ENCODE data around the gene ZNF264. TPM values are rescaled to one million over a fixed set of nuclear protein-coding genes. Genes with fewer than 3 reads are reported as not detected.
"Not testable (repeated sequence)": the region's sequence is repeated elsewhere in the genome, so short reads cannot be mapped to it uniquely, and the experiment has no call there.

ZNF264 gene
- total and polyA plus RNA-seq, 4 donors = 2.5 to 22.6 (median 8.0) TPM

DNA sequence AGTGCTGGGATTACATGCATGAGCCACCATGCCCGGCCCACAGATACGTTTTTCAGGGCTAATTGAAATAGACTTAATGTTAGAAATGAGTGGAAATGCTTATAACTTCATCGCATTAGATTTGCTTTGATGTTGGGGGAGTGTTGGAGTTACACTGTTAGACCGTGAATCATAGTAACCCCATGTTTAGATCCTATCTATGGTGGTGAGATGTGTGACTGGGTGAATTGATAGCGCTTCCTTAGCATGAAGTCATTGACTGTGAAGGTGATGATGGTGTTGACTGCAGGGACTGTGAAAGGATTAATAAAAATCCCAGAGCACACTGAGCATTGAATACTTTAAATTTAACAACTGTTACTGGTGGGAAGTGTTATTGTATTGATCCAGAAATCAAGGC, 1.7 kb downstream of the ZNF264 start (continued):
- TF ChIP-seq, protein P1, sequence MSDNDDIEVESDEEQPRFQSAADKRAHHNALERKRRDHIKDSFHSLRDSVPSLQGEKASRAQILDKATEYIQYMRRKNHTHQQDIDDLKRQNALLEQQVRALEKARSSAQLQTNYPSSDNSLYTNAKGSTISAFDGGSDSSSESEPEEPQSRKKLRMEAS (IDR thresholded peaks at IDR 0.05) = no peak
- TF ChIP-seq NR2F2 (IDR thresholded peaks at IDR 0.05) (no peak), RAD21 (IDR thresholded peaks at IDR 0.05) (no peak)

DNA sequence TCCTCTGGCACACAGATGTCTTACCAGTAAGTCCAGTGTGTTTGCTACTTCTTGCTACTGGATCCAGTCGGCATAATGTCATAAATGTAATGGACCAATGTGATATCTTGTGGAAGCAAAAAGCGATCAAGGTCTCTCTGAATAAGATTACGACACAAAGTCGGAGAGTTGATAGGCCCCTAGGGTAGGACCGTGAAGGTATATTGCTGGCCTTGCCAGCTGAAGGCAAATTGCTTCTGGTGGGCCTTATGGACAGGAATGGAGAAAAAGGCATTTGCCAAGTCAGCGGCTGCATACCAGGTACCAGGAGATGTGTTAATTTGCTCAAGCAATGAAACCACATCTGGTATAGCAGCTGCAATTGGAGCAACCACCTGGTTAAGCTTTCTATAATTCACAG, 6.6 kb downstream of the ZNF264 start:
- not testable (repeated sequence) for H3K9me3 ChIP-seq (ENCODE audit: control insufficient read depth in 4 of 4, low read length in 3 of 4); H3K4me3 ChIP-seq (ENCODE audit: low read depth in 1 of 3, low read length in 3 of 3); H3K27ac ChIP-seq (ENCODE audit: low read depth in 1 of 2, low read length in 2 of 2); H3K27me3 ChIP-seq (ENCODE audit: control insufficient read depth in 4 of 4, insufficient read depth in 4 of 4, low read length in 3 of 4); DNase-seq (ENCODE audit: low spot score); H3K9ac ChIP-seq (ENCODE audit: low read depth in 1 of 2, low read length in 2 of 2); H3K4me1 ChIP-seq (ENCODE audit: control insufficient read depth in 4 of 4, insufficient read depth in 4 of 4, low read length in 3 of 4)
- WGBS = 96% methylated on average over 6 of the region's 6 CpGs
- peaks cover 1 to 51% (median 37%) of the 10 kb centered on the region in 4 donors for H3K36me3 ChIP-seq (ENCODE audit: control insufficient read depth in 4 of 4, insufficient read depth in 3 of 4, low read depth in 1 of 4, low read length in 3 of 4)

DNA sequence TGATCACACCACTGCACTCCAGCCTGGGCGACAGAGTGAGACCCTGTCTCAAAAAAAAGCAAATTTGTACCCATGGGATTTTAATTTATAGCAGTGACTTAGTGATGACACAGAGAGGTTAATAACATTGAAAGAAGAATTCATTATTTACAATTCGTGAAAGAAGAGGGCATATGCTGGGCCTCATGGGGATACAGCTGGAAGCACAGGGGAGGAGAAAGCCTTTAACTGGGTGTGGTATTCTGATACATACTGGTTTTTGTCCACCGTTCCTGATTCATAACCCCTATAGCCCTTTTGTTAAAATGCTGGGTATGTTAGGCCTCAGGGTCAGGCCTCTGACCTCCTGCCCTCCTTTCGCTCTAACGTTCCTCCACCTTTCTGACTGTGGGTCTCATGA, 10.9 kb downstream of the ZNF264 start:
- H3K36me3 ChIP-seq (ENCODE audit: control insufficient read depth in 4 of 4, insufficient read depth in 3 of 4, low read depth in 1 of 4, low read length in 3 of 4) = peaks cover 1 to 50% (median 28%) of the 10 kb centered on the region in 4 donors
- no peaks in the 10 kb centered on the region for H3K4me1 ChIP-seq (ENCODE audit: control insufficient read depth in 4 of 4, insufficient read depth in 4 of 4, low read length in 3 of 4)
- H3K4me3 ChIP-seq (ENCODE audit: low read depth in 1 of 3, low read length in 3 of 3) = no peak overlapping the region
- no peaks in the 10 kb centered on the region for H3K27me3 ChIP-seq (ENCODE audit: control insufficient read depth in 4 of 4, insufficient read depth in 4 of 4, low read length in 3 of 4)
- TF ChIP-seq SP1 (IDR thresholded peaks at IDR 0.05) (no peak), RXRA (IDR thresholded peaks at IDR 0.05) (no peak), NR2F2 (IDR thresholded peaks at IDR 0.05) (no peak), HNF4A (conservative IDR thresholded peaks at IDR 0.05) (no peak), HNF4G (IDR thresholded peaks at IDR 0.05) (no peak), FOXA2 (IDR thresholded peaks at IDR 0.05) (no peak), EGR1 (IDR thresholded peaks at IDR 0.05; ENCODE audit: low read depth in 2 of 2) (no peak), TAF1 (conservative IDR thresholded peaks at IDR 0.05) (no peak)
- TF ChIP-seq, protein P1 (IDR thresholded peaks at IDR 0.05) = no peak
- TF ChIP-seq, protein P2, sequence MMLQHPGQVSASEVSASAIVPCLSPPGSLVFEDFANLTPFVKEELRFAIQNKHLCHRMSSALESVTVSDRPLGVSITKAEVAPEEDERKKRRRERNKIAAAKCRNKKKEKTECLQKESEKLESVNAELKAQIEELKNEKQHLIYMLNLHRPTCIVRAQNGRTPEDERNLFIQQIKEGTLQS (IDR thresholded peaks at IDR 0.05) = no peak
- TF ChIP-seq, protein P3, sequence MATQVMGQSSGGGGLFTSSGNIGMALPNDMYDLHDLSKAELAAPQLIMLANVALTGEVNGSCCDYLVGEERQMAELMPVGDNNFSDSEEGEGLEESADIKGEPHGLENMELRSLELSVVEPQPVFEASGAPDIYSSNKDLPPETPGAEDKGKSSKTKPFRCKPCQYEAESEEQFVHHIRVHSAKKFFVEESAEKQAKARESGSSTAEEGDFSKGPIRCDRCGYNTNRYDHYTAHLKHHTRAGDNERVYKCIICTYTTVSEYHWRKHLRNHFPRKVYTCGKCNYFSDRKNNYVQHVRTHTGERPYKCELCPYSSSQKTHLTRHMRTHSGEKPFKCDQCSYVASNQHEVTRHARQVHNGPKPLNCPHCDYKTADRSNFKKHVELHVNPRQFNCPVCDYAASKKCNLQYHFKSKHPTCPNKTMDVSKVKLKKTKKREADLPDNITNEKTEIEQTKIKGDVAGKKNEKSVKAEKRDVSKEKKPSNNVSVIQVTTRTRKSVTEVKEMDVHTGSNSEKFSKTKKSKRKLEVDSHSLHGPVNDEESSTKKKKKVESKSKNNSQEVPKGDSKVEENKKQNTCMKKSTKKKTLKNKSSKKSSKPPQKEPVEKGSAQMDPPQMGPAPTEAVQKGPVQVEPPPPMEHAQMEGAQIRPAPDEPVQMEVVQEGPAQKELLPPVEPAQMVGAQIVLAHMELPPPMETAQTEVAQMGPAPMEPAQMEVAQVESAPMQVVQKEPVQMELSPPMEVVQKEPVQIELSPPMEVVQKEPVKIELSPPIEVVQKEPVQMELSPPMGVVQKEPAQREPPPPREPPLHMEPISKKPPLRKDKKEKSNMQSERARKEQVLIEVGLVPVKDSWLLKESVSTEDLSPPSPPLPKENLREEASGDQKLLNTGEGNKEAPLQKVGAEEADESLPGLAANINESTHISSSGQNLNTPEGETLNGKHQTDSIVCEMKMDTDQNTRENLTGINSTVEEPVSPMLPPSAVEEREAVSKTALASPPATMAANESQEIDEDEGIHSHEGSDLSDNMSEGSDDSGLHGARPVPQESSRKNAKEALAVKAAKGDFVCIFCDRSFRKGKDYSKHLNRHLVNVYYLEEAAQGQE (IDR thresholded peaks at IDR 0.05) = no peak
- no peak overlapping the region for H3K27ac ChIP-seq (ENCODE audit: low read depth in 1 of 2, low read length in 2 of 2)
- no peak for DNase-seq (ENCODE audit: low spot score)
- H3K9me3 ChIP-seq (ENCODE audit: control insufficient read depth in 4 of 4, low read length in 3 of 4) = peaks cover 0 to 2% (median 0%) of the 10 kb centered on the region in 4 donors
- 92% methylated on average over 5 of the region's 5 CpGs for WGBS
- H3K9ac ChIP-seq (ENCODE audit: low read depth in 1 of 2, low read length in 2 of 2) = no peak overlapping the region

DNA sequence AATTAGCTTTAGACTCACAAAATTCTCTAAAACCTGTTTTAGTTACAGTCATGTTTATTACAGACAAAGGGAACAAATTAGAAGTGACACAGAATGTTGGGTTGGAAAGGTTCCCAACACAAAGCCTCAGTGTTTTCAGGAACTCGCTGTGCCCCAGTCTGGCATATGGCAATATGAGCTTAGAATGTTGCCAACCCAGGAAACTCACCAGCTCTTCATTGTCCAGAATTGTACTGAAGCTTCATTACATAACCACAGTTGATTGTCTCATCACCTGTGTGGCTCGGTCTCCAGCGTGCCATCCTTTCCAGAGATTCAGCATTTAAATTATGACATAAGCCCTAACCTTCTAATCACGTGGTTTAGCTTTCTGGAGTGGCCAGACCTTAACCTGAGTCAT, 19.1 kb downstream of the ZNF264 start:
- Histone ChIP-seq H3K9ac (ENCODE audit: low read depth in 1 of 2, low read length in 2 of 2) (no peak overlapping the region), H3K9me3 (ENCODE audit: control insufficient read depth in 4 of 4, low read length in 3 of 4) (peaks cover 3 to 34% (median 25%) of the 10 kb centered on the region in 4 donors), H3K27ac (ENCODE audit: low read depth in 1 of 2, low read length in 2 of 2) (no peak overlapping the region), H3K27me3 (ENCODE audit: control insufficient read depth in 4 of 4, insufficient read depth in 4 of 4, low read length in 3 of 4) (no peaks in the 10 kb centered on the region), H3K36me3 (ENCODE audit: control insufficient read depth in 4 of 4, insufficient read depth in 3 of 4, low read depth in 1 of 4, low read length in 3 of 4) (peaks cover 11 to 71% (median 56%) of the 10 kb centered on the region in 4 donors), H3K4me1 (ENCODE audit: control insufficient read depth in 4 of 4, insufficient read depth in 4 of 4, low read length in 3 of 4) (no peaks in the 10 kb centered on the region), H3K4me3 (ENCODE audit: low read depth in 1 of 3, low read length in 3 of 3) (peak overlapping the region in 1 of 3 donors; percentile 8)
- DNase-seq (ENCODE audit: low spot score) = no peak
- TF ChIP-seq GABPA (IDR thresholded peaks at IDR 0.05 in 1 of 2, conservative IDR thresholded peaks at IDR 0.05 in 1 of 2) = no peak
- no peak for TF ChIP-seq JUND (IDR thresholded peaks at IDR 0.05)
- TF ChIP-seq EGR1 (IDR thresholded peaks at IDR 0.05; ENCODE audit: low read depth in 2 of 2) = no peak
- no peak for TF ChIP-seq HNF4G (IDR thresholded peaks at IDR 0.05)
- no peak for TF ChIP-seq NR2F2 (IDR thresholded peaks at IDR 0.05)
- no peak for TF ChIP-seq RAD21 (IDR thresholded peaks at IDR 0.05)
- no peak for TF ChIP-seq RXRA (IDR thresholded peaks at IDR 0.05)
- TF ChIP-seq, protein P1 (IDR thresholded peaks at IDR 0.05) = no peak
- no peak for TF ChIP-seq FOXA1 (IDR thresholded peaks at IDR 0.05)
- TF ChIP-seq, protein P4, sequence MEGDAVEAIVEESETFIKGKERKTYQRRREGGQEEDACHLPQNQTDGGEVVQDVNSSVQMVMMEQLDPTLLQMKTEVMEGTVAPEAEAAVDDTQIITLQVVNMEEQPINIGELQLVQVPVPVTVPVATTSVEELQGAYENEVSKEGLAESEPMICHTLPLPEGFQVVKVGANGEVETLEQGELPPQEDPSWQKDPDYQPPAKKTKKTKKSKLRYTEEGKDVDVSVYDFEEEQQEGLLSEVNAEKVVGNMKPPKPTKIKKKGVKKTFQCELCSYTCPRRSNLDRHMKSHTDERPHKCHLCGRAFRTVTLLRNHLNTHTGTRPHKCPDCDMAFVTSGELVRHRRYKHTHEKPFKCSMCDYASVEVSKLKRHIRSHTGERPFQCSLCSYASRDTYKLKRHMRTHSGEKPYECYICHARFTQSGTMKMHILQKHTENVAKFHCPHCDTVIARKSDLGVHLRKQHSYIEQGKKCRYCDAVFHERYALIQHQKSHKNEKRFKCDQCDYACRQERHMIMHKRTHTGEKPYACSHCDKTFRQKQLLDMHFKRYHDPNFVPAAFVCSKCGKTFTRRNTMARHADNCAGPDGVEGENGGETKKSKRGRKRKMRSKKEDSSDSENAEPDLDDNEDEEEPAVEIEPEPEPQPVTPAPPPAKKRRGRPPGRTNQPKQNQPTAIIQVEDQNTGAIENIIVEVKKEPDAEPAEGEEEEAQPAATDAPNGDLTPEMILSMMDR (IDR thresholded peaks at IDR 0.05; ENCODE audit: low read depth, low read length, missing input control) = no peak
- no peak for TF ChIP-seq TAF1 (conservative IDR thresholded peaks at IDR 0.05)
- 84% methylated on average over 4 of the region's 4 CpGs for WGBS
